Measurements from ENCODE around the gene COL23A1.

The COL23A1 gene

DNA sequence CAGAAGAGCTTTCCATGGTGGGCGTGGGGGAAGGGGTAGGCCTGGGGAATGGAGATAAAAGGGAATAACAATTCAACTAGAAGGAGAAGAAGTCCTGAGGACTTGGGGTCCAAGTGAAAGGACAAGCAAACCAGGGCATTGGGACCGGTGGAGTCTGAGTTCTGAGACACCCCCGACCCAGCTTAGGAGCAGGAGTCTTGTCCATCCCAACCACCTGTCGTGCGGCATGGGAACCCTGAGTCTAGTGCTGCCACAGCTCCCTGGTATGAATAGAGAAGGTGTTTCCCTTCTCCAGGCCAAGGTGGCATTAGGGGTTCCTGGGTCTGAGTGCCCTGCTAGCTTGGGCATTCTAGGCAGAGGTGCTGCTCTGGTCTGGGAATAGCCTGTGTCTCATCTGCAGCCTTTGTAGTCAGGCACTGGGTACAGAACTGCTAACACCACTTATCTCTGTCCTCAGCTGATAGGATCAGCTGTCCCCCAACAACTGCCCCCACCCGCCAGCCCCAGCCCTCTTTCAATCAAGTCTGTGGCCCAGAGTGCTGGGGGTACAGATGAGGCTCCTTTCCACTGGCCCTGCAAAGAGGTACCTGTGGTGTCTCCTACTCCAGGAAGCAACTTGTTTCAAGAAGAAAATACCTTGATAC, 375.9 kb downstream of the COL23A1 start:
- DNase-seq, result no peak

DNA sequence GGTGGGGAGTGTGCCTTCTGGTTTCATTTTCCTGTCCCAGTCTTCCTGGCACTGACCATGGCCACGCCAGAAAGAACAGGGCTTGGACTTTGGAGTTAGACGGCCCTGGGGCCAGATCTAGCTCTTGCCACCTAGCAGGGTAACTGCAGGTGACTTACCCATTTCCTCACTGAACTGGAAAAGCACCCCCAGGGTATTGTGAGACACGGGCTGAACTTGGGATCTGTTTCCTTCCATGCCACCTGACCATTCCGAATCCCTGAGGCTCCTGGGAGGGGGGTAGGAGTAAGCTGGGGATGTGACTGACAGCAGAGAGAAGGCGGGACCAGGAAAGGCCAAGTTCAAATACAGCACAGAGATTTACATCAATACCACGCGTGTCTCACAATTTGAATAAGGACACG, 376.4 kb downstream of the COL23A1 start:
- no peak for DNase-seq

DNA sequence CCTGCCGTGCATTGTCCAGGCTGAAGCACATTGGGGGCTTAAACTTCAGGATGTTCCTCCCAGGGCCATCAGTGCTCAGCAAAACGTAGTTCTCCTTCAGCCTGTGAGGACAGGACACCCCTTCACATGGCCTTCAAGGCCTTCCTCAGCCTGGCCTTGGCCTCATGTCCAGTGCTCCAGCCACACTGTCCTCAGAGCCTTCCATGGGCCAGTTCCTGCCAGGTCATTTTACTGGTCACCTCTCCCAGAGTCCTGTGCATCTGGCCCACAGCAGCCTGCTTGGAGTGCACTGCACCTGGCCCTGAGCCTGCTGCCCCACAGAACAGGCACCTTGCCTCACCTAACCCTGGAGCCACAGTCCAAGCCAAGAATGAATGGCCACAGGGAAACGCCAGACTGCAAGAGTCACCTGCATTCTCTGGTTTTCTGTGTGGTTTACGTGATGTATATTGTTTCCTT, 377.2 kb downstream of the COL23A1 start:
- DNase-seq, result no peak

DNA sequence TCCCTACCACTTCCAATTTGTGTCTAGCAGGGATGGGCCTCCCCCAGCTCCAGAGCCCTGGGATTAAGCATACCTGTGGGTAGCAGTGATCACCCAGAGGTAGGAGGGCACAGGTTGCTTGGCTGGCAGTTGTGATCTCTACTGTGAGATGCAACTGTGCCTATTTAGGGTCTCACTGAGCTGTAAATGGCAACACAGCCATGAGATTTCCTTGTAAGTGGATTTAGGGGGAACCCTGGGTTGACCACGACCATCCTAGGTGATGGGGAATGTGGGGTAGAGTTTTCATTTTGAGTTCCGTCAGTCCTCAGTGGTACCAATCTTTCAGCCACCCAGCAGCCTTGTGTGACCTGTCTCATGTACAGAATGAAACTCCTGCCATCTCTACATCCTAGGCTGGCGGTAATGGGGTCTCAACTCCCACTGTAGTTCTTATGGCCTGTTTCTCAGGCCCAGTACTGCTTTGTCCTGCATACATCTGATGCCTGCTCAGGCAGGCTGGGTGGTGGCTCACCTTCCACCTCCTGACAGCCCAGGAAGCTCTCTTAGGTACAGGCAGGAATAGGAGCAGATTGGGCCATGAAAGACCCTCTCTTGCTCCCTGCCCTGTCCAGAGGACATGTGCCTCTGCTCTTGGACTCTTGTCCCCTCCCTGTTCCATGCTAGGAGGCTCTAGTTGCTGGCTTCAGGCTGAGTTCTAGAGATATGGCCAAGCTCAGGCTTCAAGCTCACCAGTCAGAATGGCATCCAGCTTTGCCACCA, 377.8 kb downstream of the COL23A1 start:
- DNase-seq, result no peak

DNA sequence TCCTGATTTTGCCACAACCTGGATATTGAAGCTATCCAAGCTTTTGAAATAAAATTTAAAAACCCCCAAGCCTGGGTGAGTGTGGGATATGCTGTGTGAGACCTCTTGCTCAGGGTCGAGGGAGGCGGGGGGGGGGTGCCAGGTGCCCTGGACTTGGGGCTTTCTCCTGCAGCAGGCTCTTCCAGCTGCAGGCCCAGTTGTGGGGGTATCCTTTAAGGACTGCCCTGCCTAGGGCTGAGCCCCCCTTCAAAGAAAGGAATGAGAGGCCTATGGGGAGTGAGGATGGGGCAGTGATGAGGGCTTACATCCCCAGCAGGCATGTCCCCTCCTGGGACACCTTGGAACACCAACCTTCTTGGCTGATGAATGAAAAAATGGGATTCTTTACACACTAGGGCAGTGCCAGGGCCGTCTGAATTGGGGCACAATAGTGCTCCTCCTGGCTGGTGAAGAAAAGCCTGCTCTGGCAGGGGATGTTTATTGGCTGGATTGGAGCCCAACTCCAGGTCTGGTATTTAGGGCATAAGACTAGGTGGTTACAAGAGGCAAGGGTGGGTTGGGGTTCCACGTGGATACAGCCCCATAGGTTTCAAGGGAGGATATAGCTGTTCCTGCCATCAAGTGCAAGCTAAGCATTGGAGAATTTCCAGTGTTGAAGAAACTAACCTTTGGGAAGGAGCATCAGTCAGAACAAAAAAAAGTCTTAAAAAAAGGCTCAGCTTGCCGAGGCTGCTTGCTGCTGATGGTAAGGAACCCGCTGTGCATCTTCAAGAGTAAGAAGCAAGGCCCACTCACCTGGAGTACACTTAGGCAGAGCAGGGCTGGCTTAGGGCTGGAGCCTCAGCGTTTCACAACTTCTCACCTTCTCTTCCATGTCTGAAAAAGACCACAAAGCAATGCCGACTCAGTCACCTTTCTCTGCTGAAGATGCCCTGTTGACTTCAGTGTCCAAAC, 378.8 kb downstream of the COL23A1 start:
- no peak for DNase-seq

DNA sequence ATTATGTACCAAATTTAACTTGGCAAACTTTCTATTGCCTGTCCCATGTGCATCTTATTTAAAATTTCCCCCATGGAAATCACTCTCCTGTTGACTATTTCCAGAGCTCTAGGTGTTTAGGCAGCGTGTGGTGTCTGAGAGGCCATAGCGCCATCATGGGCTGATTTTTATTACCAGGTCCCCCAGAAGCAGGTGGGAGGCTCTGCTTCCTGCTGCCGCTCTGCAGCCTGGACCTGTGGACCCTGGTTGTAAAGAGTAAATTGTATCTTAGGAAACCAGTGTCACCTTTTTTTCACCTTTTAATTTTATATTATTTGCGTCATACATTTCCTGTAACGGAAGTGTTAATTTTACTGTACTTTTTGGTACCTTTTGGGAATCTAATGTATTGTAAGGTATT, 379.5 kb downstream of the COL23A1 start:
- no peak for DNase-seq

DNA sequence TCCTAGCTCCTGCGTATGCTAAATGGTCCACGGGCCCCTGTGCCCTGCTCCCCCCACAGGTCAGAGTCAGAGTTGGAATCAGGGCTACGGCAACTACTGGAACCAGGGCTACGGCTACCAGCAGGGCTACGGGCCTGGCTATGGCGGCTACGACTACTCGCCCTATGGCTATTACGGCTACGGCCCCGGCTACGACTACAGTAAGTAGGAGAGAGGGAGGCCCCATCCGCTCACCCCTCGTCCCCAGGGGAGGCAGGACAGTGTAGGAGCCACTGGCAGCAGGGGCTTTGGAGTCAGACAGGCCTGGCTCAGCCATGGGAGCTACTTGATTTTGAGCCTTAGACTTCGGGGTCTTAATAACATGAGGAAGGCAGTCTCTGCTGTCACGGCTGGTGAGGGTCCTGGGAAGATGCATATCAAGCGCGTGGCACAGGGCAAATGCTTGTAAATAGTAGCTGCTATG, 380.1 kb downstream of the COL23A1 start:
- no peak for DNase-seq

DNA sequence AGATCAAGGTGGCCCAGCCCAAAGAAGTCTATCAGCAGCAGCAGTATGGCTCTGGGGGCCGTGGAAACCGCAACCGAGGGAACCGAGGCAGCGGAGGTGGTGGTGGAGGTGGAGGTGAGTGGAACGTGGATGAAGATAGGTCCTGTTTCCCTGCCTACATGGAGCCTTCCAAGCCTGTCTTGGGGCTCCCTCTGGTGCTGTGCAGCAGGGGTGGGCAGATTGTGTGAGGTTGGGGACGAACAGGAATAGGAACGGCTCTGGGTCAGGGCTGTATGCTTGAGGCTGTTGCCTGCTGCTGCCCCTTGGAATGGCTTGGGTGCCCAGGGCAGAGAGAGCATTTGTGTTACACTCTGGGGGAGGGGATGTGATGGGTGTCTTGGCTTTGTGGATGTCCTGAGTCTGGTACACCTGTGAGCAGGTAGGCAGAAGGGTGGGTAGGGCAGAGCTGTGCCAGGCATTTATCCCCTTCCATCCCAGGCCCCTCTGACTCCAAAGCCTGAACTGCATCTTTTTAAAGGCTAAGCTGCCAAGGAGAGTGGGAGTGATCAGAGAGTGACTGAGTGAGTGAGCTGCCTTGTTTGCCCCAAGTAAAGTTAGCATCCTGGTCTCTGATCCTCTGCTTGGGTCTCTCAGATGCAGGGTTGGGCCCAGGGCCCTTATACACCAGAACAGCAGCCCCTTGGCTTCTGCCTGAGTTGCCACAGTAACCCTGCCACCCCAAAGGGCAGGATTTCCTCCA, 380.7 kb downstream of the COL23A1 start:
- no peak for DNase-seq

DNA sequence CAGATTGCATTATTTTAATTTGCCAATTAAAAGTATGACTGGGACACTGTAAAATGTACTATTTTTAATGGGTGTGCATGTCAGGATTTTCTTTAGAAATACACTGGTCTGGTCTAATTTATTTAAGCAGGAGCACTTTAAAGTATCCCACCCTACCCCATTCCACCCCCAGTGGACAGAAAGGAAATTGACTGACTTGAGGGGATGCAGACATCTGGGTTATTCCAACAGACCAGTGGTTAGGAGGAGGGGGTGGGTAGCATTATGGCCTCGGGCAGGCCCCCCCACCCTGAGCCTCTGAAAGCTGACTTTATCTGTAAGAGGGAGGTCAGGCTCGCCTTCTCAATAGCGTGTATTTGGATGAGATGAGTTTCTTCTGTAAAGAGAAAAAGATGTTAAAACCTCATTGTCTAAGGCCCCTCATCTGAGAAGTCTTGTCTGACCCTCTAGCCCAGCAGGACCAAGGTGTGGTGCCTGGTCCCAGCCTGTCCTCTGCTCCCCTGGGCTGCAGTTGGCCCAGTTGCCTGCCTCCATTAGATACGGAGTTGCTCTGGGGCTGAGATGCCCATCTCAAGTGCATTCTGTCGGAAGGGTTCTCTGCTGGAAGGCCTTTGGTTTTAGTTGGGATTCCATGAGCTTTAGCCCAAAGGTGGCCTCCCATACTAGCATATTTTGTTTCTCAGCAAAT, 381.5 kb downstream of the COL23A1 start:
- DNase-seq, result no peak

DNA sequence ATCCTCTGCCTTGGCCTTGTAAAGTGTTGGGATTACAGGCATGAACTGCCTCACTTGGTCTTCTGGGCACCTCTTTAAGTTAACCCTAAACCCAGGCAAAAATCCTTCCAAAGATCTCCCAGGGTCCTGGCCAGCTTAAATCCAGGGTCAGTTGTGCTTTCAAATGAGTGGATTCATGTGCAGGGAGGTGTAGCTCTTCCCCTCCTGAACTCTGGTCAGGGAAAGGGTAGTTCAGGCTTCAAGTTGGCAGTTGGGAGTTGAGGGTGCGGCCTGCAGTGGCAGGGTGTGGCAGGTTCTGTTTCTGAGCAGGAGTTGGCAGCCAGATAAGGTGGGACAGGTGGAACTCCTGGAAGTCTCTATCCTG, 382.3 kb downstream of the COL23A1 start:
- DNase-seq, result no peak

DNA sequence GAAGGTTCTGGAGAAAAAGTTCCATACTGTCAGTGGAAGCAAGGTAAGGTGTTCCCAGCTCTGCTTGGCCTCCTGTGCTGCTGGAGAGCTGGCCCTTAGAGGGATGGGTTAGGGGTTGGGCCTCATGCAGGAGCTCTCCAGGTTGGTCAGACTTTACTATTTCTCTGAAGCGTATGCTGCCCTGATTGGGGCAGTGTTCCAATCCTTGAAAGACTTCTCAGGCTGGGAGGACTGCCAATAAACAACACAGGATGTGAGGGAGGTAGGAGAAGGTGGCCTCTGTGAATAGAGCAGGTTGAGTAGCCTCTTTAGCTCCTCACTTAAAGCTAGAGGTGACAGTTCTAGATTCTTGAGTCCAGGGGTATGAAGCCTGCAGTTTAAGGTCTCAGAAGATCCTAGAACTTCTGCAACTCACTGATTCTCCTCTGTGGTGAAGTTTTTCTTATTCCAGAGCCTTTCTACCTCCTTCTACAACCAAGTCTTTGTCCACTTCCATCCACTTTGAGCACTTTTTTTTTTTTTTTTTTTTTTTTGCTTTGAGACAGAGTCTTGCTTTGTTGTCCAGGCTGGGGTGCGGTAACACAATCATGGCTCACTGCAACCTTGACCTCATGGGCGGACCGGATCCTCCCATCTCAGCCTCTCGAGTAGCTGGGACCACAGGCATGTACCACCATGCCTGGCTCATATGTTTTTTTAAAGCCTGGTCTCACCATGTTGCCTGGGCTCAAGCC, 382.8 kb downstream of the COL23A1 start:
- peak; percentile 58 for DNase-seq

DNA sequence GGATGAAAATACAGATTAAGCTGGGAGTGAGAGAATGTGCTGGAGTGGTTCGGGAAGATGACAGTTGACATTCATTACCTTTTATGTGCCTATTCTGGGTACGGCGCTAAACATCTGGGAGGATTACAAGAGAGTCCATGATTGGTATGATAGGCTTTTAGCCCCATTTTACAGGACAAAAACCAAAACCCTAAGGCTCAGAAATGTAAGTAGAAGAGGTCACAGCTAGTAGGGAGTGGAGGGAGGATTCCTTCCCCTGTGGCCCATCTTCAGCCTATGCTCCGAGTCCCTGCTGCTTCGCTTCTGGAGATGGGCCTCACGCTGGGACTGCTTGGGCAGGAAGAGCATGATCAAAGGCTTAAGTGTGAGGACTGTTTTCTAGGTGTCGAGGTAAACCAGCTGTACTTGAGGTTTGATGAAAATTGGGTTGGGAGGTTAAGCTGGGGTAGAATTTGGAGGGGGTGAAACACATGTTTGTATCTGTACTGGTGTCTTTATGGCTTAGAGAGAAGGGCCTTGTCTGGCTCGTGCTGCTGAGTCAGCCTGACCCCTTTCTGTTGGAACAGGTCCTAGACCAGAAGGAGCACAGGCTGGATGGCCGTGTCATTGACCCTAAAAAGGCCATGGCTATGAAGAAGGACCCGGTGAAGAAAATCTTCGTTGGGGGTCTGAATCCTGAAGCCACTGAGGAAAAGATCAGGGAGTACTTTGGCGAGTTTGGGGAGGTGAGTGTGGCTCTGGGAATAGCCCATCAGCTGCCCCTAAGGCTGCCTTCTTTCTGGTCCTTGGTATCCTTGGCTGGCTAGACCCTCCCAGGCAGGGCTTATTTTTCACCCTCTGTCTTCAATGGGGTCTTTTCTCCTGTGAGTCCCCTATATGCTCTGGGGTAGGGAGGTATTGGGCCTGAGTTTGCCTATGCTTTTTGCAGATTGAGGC, 383.8 kb downstream of the COL23A1 start:
- no peak for DNase-seq

DNA sequence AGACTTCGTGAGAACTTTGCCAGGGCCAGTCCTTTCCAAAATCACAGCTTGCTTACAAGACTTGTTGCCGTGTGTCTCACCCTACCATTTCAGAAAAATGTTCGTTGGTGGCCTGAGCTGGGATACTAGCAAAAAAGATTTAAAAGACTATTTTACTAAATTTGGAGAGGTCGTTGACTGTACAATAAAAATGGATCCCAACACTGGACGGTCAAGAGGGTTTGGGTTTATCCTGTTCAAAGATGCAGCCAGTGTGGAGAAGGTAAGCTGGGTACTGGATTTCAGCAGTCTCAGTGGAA, 384.5 kb downstream of the COL23A1 start:
- no peak for DNase-seq

DNA sequence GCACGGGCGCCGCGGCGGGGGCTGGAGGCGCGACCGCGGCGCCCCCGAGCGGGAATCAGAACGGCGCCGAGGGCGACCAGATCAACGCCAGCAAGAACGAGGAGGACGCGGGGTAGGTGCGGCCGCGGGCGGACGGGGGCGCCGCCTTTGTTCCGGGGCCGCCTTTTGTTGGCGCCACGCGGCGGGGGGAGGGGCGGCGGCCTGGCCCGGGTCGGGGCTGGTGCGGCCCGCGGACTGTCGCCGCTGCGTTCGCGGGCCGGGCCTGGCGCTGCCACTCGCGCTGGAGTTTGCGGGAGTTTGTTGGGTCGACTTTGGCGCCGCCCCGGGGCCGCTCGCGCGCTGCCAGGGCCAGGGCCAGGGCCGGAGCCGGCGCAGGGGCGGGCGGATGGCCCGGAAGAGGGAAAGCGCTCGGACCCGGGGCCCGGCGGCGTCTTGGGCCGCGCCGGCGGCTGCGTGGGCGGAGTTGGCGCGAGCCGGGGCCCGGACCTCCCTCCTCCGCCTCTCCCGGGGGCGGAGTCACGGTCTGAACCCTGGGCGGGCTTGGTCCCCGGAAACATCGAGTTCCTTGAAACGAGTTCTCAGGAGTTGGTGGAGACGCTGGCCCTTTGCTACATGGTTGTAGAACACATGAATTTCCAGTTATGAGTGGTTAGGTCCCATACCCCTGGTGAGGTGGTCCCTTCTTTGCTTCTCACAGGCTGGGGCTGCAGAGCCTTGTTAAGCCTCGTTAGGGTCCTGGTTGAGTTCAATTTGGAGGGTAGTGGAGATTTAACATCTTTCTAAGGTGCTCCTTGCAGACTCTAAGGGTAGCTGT, 385.1 kb downstream of the COL23A1 start:
- DNase-seq, result peak; percentile 67

DNA sequence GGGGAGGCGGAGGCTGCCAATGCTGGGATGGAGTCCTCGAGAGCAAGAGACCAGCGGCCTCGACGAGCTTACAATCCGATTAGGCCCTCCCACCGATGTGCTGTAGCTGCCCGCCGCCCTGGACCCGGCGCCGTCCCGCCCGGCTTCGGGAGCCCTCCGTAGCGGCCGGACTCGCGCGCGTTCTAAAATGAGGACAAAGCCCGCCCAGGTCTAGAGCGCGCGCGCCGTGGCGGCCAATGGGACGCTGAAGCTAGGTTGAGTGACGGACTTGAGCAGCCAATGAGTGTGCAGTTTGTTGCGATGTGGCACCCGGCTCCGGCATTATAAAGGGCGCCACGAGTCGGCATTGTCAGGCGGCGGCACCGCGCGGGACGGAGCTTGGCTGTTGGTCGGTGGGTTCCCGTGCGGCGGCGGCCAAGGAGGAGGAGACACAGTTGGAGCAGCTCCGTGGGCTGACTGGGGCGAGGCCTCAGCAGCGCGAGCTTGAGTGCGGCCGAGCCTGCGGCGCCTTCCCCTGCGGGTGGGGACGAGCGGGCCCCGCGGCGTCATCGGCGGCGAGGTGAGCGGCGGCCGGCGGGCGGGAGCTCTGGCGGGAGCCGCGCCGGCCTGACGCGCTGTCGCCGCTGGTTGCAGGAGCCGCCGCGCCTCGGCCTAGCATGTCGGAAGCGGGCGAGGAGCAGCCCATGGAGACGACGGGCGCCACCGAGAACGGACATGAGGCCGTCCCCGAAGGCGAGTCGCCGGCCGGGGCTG, 385.8 kb downstream of the COL23A1 start, which contains the start of gene HNRNPAB:
TSS of gene HNRNPAB (plus strand) at position 352 of the 753 bp plus-strand sequence. CDS start at position 657, 305 bp downstream.
- DNase-seq, result peak; percentile 96

DNA sequence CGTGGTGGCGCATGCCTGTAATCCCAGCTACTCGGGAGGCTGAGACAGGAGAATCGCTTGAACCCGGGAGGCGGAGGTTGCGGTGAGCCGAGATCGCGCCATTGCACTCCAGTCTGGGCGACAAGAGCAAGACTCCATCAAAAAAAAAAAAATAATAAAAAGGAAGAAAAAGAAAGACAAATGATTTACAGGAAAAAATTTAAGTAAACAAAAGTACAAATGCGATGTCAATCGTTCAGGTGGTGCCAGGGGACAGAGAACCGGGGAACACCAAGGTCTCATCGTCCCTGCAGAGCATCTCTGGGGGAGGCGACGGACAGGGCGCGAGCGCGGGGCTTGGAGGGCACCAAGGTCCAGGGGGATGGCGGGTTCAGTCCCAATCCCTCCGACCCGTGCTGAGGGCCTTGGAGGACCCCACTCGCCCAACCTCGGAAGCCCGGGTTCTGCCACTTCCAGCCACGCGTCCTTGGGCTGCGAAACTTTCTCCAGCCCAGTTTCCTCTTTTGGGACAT, 386.5 kb downstream of the COL23A1 start:
- DNase-seq, result no peak

DNA sequence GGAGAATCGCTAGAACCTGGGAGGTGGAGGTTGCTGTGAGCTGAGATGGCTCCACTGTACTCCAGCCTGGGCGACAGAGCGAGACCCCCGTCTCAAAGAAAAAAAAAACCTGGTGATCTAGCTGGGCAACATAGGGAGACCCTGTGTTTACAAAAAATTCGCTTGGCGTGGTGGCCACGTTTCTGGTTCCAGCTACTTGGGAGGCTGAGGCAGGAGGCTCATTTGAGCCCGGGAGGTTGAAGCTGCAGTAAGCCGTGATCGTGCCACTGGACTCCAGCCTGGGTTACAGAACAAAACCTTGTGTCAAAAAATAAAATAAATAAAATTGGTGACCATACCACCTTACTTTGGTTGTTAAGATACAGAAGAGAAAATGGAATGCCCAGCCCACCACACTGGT, 387.7 kb downstream of the COL23A1 start:
- no peak for DNase-seq

DNA sequence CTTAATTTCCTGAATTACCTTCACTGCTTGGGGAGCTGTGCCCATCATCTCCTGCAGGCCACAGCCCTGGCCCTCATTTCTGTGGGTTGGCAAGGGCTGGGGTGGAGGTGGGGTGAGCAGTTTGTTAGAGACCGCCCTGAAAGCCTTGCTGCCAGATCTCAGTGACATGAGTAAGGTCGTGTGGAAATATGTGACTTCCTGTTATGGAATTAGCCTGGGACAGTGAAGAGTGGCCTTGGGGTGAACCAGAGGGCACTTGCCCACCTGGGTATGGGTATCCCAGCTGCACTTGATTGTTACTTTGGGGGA, 388.3 kb downstream of the COL23A1 start:
- no peak for DNase-seq

Data from fibroblast of upper back skin (primary cell).